ENCODE results near the gene RAD51B.

DNA sequence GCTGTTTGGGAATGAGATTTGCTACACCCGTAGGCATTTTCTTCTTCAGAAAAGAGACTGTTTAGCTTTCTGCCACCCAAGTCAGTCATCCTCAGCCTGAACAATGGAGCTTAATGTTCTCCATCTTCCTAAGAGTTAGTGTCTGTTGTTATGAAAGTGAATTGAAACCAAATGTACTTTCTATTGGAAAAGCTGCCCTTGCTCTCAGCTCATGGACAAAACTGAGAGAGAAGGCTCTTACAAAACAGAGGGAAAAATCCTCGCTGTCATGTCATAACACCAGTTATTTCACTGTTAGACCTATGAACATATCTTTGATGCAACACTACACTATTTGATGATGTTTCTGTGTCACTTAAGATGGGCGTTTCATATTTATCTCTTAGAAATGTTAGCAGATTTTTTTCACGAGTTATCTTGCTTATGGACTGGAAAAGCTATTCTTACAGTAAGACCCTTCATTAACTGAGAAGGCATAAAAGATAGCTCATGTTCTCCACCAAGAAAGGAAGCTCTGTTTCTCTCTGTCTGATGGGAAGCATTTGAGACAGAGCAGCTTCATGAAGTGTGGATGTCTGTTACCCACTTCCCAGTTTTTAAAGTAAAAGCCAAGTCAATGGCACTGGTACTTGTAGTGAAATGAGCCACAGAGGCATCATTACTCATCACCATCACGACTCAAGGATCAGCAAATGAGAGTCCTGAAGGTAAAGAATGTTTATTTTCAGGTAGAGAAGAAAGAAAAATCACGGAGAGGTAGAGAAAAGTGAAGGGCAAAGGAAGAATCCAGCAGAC lies 489.3 kb downstream of the RAD51B start:
- TF ChIP-seq, protein P1, sequence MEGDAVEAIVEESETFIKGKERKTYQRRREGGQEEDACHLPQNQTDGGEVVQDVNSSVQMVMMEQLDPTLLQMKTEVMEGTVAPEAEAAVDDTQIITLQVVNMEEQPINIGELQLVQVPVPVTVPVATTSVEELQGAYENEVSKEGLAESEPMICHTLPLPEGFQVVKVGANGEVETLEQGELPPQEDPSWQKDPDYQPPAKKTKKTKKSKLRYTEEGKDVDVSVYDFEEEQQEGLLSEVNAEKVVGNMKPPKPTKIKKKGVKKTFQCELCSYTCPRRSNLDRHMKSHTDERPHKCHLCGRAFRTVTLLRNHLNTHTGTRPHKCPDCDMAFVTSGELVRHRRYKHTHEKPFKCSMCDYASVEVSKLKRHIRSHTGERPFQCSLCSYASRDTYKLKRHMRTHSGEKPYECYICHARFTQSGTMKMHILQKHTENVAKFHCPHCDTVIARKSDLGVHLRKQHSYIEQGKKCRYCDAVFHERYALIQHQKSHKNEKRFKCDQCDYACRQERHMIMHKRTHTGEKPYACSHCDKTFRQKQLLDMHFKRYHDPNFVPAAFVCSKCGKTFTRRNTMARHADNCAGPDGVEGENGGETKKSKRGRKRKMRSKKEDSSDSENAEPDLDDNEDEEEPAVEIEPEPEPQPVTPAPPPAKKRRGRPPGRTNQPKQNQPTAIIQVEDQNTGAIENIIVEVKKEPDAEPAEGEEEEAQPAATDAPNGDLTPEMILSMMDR (IDR thresholded peaks at IDR 0.05 in 2 of 3, conservative IDR thresholded peaks at IDR 0.05 in 1 of 3; ENCODE audit: insufficient read depth in 2 of 3, low read depth in 1 of 3, low read length in 3 of 3): no peak
- TF ChIP-seq KAT8 (IDR thresholded peaks at IDR 0.05; ENCODE audit: low read depth) (no peak), SP2 (IDR thresholded peaks at IDR 0.05; ENCODE audit: extremely low read depth, low read depth, low read length, poor library complexity, severe bottlenecking) (no peak), ZFP36 (IDR thresholded peaks at IDR 0.05; ENCODE audit: low read depth, low read length, partially characterized antibody) (no peak), ELF1 (tag; IDR thresholded peaks at IDR 0.05) (no peak), ETV6 (IDR thresholded peaks at IDR 0.05; ENCODE audit: borderline replicate concordance in 1 of 2, low read depth in 2 of 2, low read length in 1 of 2) (no peak), ETV6 (CRISPR knock-in tag; IDR thresholded peaks at IDR 0.05; ENCODE audit: borderline replicate concordance) (no peak), ZSCAN29 (IDR thresholded peaks at IDR 0.05) (no peak), ZNF316 (IDR thresholded peaks at IDR 0.05) (no peak), HNRNPK (IDR thresholded peaks at IDR 0.05; ENCODE audit: low read depth, low read length, poor library complexity, severe bottlenecking) (no peak), GABPA (tag; conservative IDR thresholded peaks at IDR 0.05; ENCODE audit: low read depth) (no peak), RAD21 (CRISPR knock-in tag; conservative IDR thresholded peaks at IDR 0.05 in 1 of 2, IDR thresholded peaks at IDR 0.05 in 1 of 2) (no peak), NRF1 (conservative IDR thresholded peaks at IDR 0.05 in 1 of 2, IDR thresholded peaks at IDR 0.05 in 1 of 2) (no peak), KLF16 (IDR thresholded peaks at IDR 0.05) (no peak)
- TF ChIP-seq, protein P2, sequence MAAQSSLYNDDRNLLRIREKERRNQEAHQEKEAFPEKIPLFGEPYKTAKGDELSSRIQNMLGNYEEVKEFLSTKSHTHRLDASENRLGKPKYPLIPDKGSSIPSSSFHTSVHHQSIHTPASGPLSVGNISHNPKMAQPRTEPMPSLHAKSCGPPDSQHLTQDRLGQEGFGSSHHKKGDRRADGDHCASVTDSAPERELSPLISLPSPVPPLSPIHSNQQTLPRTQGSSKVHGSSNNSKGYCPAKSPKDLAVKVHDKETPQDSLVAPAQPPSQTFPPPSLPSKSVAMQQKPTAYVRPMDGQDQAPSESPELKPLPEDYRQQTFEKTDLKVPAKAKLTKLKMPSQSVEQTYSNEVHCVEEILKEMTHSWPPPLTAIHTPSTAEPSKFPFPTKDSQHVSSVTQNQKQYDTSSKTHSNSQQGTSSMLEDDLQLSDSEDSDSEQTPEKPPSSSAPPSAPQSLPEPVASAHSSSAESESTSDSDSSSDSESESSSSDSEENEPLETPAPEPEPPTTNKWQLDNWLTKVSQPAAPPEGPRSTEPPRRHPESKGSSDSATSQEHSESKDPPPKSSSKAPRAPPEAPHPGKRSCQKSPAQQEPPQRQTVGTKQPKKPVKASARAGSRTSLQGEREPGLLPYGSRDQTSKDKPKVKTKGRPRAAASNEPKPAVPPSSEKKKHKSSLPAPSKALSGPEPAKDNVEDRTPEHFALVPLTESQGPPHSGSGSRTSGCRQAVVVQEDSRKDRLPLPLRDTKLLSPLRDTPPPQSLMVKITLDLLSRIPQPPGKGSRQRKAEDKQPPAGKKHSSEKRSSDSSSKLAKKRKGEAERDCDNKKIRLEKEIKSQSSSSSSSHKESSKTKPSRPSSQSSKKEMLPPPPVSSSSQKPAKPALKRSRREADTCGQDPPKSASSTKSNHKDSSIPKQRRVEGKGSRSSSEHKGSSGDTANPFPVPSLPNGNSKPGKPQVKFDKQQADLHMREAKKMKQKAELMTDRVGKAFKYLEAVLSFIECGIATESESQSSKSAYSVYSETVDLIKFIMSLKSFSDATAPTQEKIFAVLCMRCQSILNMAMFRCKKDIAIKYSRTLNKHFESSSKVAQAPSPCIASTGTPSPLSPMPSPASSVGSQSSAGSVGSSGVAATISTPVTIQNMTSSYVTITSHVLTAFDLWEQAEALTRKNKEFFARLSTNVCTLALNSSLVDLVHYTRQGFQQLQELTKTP (IDR thresholded peaks at IDR 0.05; ENCODE audit: low read depth in 1 of 2, partially characterized antibody in 2 of 2): no peak

All from K562 (cell line).